NCI-H187 treated with DMSO at 0.1 percent for 48 hours (cell line): ENCODE results near the gene ACTG1.

Experiments
- DNase-seq: peaks from one replicate; lab custom pipeline; 2025; lab: John Stamatoyannopoulos, UW

Gene ACTG1

DNA sequence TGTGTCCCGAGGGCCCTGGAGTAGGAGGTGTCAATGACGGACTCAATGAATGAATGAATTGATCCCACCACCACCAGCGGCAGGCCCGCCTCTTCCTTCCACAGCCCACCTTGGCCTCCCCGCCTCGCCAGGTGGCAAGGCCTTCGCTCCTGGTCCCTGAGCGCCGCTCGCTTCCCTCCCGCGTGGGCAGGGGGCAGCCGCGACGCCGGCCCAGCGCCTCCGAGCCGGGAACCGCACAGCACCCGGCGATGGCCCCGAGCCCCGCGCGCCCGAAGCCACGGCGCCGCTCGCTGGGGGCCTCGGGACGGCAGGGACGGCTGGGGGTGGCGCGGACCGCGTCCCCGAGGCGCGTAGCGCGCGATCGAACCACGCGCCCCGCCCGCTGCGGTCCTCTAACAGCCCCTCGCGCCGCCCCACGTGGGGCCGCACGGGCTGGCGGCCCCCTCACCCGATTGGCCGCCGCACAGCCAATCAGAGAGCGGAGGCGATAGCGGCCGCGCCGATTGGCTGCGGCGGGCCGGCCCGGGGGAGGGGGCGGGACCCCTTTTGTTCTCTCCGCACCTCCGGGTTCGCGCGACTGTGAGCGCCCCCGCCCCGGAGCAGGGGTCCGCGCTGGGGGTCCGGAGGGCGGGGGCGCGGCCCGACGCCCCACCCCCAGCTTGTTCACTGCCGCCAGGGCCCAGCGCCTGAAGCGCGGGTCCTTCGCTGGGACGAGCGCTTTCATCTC is 31.4 kb downstream of the ACTG1 start:
- DNase-seq = peak; percentile 46

DNA sequence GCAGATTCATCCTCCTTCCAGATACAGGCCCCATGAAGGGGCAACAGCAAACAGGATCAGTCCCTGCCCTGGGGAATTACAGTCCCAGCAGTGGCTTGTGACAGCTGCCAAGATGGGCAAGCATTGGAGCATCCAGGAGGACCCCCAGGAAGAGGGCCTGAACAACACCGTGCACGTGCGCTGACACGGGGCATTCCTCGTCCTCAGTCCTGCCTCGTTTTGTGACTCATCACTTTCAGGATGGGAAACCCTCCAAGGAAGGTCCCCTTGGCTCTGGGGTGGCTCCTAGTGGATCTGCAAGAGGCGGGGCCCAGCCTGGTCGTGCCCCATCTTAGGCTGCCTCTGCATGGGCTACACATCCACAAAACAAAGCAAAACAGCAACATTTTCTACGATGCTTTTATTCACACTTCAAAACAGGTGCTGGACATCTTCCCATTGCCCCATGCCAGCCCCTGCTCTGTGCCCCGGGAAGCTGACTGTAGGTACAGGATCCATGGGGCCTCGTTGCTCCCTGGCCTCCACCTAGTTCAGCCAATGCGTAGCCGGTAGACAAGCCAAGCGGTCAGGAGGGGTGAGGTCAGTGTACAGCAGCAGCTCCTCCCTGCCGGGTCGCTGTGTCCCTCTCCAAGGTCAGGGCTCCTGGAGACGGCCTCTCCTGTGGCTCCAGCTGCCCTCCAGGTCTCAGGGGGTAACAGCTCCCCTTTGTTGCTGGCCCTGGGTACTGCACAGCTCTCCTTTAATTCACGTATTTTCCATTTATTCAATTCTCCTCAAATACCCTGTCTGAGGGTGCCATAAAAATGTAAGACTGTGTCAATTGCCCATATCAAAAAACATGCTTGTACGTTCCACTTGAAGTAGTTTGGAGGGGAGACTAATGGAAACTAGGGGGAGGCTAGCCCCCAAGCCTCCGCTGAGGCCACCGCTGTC is 32.2 kb downstream of the ACTG1 start:
- DNase-seq = peak; percentile 36

DNA sequence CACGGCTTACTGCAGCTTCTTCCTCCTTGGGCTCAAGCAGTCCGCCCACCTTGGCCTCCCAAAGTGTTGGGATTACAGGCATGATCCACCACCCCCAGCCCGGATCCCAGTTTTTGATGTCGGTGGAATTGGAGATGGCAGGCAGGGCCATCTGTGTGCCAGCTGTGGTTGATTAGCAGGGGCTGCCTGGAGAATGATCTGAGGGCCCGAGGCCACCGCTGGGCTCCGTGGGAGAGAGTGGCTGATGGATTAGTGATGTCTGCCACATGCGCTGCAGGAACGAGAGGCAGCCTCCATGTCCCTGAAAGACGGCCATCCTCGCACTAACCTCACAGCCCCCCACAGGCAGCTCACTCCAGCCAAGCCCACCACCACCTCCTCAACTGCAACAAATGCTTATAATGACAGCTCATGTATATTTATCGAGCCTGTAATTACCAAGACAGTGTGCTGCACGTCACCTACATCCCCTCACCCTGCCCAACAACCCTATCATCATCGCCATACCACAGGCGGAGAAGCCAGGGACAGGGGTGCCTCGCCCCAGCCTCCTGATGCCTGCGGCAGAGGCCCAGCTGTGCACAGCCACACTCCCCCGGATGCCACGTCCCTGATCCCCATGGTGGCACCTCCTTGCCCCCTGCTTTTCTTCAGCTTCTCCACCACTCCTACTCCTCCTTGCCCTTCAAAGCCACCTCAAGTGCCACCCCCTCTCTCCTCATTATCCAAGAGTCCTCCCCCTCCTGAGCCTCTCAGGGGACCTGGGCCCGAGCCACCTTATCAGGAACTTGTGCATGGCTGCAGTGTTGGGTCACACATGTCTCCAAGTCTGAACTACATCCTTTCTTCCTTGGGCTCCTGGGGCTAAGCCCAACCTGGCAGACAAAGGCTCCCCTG is 33.2 kb downstream of the ACTG1 start:
- no peak for DNase-seq

DNA sequence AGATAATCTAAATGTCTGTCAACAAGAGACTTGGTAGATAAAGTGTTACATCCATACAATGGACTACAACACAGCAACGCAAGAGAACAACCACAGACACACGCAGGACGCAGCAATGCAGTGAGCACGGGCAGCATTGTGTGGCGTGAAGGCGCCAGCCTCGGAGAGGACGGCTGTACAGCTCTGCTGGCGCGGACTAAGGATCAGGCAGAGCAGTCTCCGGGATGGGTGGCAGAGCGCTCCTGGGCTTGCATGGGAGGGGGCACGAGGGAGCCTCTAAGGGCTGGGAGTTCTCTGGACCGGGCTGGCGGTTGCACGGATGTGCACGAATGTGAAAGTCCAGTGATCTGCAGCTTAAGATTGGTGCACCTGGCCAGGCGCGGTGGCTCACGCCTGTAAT is 34.5 kb downstream of the ACTG1 start:
- DNase-seq = no peak

DNA sequence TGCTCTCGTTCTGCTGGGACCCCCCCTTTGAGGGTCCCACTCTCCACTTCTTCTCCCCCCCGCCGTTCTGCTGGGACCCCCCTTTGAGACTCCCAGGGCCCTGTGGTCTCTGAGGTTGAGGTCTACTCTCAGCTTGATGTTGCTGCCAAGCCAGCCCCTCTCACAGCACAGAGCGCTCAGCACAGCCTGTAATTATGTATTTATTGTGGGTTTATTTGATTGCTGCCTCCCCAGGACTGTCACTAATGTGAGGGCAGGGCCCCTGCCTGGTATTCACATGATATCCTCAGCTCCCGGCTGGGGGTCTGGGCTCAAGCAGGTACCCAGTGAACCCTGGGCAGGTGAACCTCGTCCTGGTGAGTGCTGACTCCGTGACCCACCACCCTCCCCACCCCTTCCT is 35.4 kb downstream of the ACTG1 start:
- no peak for DNase-seq

DNA sequence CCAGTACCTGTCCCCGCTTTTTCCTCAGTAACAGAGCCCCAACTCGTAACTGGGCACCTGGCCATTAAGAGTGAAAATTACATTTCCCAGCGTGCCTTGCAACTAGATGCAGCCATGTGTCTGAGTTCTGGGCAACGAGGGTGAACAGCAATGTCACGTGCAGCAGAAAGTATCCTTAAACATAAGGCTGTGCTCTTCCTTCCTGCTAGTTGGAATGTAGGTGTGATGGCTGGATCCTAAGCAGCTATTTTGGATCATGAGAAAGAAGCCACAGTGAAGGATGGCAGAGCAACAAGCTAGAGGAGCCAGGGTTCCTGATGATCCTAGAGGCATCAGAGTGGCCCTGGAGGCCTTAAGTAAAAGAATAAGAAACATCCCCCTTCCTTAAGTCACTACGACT is 36.0 kb downstream of the ACTG1 start:
- no peak for DNase-seq

DNA sequence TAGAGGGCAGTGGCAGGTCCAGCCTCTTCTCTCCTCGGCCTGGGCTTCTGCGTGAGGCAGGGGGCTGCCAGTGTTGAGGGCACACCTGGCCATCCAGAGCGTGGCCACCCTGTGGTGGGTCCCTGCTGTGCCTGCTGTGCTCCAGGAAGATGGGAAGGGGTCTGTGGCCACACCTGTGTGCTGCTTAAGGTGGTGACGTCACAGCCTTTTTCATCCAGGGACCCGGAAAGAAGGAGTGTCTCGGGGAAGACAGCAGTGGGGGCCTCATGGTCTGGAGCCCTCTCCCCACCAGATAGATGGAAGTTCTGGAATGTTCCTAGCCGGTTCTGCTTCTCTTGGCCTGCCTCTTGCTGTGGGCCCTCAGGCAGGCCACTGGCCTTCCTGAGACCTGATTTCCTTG is 36.5 kb downstream of the ACTG1 start:
- no peak for DNase-seq

DNA sequence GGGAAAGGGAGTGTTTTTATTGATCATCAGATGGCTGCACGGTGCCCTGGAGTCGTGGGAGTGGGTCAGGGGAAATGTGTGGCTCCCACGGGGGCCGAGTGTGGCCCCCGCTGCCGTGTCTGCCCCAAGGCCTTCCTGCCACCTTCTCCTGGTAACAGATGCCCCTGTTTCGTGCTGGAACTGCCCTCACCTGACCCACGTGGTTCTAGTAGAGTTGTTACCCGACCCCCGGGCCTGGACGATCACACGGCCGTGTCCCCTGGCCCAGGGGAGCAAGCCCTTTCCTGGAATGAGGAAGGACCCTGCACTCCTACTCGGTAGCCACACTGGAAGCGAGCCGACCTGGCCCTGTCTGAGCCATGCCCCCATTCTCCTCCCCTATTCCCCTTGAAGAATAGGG is 37.6 kb downstream of the ACTG1 start:
- DNase-seq = no peak

DNA sequence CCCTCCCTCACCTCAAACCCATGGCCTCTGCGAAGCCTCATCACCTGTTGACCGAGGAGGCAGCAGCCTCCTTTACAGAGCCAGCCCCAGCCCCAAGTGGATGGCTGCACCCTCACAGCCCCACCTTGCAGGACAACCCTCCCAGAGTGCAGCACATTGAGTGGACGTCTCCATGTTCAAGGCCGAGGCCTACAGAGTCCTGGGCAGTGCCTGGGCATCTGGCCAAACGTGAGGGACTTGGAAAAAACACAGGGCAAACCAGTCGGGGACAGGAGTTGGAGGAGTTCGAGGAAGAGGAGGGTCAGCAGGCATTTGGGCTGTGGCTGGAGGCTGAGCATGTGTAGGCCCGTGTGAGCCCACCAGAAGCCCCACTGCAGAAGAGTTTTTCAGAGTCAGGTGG is 39.6 kb downstream of the ACTG1 start:
- DNase-seq = no peak

DNA sequence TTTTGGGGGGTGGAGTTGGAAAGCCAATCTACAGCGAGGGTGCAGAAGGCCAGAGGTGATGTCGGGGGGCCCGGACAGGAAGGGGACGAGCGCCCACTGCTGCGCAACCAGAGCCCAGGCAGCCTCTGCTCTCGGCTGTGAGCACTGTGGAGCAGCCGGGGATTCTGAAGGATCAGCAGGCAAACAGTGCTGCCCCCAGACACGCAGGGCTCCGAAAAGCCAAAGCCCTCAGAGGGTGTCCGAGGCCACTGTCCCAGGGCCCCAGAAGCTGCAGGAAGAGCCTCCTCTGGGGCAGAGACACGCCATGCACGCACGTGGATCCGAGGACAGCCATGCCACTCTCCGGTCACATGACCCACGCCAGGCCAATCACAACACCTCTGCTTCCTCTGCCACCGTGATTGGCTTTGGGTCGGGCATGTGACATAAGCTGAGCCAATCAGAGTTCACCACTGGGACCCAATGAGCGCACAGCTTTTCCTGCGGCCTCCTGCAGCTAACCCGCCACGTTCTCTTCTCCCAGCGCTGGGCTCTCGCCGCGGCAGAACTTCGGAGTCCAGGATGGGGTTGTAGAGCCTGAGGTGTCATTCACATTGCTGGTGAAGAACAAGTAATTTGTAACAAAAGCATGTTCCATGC is 40.7 kb downstream of the ACTG1 start:
- no peak for DNase-seq

DNA sequence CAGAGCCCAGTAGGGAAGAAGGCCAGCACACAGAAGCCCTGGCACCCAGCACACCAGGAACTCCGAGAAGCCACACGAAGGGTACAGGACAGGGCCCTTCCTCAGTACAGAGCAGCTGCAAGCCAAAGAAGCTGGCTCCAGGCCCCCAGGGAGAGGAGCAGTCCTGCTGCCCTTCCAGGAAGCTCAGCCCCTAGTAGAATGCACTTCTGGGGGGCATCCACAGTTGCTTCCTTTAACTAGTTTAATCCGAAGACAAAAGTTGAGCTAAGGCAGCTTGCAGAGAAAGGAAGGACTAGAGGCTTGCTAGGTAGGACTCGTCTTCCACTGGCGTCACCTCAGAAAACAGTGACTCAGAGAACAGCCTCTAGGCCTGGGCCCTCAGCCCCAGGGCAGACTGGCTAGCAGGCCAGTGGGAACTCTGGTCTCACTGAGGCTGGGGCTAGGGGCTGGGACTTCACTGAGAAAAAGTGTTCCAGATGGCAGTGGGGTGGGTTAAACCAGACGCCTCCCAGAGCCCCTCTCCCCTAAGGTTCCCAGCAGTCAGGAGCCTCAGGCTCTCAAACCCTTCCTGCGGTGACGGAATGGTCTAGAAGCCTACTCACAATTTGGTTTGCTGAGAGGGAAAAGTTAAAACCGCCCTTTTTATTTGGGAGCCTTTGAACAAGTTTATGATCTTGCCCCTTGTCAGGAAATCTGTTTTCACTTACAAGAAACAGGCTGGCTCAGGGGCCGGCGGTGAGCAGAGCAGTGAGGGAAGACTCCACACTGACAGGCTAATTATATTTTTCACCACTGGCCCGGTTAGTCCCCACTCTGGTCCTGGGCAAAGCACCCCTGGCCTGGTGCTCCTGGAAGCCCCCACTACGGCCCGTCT is 41.4 kb downstream of the ACTG1 start:
- DNase-seq = no peak

DNA sequence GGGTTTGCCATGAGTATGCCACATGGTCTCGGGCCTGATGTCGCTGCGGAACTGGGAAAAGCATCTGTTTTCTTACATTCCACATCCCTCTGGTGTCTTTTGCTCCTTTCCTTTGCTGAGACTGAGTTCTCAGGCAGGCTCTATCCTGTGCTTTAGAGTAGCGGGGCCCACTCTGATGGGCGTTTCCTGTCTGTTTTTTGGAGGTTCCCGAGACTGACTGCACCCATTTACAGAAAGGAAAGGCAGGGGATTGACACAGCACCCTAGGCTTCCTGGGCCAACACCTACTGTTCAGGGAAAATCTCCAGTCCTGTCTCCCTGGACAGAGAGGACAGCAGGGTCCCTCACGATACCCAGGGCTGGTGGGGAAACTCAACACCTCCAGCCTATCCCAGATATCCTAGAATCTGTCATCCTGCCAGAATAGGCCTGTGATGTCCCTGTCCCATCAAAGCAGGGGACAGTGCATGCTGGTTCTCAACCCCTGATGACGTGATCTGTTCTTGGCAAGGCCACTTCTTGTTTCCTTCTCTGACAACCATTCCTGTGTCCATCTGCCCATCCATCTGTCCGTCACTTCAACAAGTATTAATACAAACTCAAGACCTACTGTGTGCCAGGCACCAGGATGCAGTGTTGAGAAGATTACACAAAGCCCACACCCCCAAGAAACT is 42.2 kb downstream of the ACTG1 start:
- DNase-seq = no peak

DNA sequence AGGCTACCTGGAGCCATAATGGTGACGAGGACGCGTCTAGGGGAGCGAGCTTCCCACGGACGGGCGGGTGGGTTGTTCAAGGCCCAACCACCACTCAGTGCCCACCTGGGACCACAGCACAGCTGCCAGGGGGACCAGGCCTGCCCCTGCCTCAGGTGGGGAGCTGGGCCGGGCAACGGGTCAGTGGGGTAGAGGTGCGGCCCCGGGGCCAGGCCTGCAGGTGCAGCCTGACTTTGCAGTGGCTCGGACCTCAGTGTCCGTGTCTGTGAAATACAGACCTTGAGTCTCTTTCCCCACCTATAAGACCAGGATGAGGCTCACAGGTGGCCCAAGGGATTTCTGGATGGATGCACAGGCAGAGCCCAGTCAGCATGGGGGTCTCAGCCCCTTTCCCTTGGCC is 43.3 kb downstream of the ACTG1 start:
- DNase-seq = no peak

DNA sequence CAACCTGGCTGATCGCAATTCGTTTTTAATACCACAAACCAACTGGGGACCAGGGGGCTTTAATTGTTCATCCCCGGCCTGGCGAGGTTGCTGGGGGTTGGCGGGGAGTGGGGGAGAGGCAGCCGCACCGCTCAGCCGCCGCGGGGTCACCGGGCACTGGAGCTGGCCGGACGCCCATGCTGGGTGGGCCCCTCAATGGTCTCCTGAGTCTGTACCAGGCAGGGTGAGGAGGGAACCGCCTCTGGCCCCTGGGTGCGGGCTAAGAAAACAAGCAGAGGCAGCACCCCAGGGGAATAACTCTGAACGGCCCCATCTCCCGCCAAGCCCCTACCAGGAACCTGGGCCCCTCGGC is 43.9 kb downstream of the ACTG1 start:
- DNase-seq = no peak

DNA sequence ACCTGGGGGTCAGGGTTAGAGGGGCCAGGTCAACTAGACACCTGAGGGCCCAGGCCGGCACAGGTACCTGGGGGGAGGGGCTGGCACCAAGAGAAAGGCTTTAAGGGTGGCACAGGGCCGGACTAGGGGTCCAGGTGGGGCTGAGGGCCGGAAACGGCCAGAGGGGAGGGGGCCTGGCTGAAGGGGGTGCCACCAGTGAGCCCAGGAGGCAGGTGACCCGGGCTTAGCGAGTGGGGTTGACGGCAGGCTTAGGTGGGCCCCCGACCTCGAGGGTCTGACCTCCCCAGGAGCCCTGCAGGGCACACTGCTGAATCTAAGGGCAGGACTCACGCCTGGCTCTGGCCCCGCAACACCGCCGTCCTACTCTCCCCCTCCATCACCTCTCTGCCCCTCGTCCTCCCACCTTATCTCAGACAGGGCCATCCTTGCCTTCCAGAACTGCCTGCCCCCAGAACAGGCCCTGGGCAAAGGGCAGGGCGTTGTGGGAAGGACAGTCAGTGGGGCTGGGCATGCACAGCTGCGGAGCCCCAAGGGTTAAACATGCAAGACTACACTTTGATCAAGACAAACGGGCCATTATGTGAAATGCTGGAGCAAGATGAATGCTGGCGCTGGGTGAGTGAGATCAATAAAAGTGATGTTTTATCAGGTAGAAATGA is 44.4 kb downstream of the ACTG1 start:
- no peak for DNase-seq

DNA sequence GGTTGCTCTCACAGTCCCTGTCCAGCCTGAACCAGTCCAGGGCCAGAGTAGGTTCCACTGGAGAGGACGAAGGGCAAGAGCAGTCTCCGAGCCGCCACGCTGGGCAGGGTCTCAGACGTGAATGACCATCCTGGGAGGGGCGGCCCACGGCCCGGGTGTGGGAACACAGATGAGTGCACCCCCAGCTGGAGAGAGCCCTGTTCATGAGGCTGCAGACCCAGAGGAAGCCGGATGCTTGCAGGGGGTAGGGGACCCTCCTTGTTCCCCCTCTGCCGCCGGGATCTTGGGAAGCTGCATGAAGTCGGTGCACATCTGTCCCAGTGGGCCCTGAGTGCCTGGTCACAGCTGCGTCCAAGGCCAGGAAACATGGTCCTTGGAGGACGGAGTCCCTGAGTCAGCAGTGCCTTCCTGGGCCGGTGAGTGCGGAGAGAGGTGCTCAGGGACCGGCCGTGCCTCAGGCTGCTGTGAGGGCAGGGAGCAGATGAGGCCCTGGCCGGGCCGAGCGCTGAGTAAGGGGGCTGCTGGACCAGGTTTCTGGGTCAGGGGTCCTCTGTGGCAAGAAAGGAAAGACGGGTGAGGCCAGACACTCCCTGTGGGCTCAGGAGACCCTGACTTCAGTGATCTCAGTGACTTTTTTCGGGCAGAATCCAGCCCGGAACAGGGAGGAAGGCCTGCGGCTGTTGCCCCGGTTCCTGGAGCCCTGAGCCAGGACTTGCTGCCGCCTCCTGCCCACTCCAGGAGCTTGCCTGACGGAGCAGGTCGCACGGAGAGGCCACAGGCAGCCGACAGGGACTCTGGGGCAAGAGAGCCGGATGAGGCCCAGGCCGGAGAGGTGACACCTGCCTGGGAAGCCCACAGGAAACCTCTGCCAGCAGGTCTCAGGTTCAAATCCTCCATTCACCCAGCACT is 45.8 kb downstream of the ACTG1 start:
- no peak for DNase-seq

DNA sequence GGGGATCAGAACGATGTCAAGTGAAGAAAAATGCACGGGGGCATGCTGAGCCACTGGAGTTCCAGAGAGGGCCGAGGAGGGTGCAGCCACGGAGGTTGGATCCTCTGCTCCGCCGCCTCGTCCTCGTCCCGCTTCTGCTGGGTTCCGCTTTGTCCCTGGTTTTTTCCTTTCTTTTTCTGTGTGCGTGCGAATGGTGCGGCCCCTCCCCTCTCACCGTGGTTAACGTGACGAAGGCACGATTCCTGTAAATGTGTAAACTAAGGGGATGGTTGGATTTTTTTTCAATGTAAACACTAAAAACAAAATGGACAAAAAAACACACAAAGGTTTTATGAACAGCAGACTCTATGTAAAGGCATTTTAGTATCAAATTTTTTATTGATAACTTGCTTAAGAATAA is 46.7 kb downstream of the ACTG1 start:
- DNase-seq = no peak

DNA sequence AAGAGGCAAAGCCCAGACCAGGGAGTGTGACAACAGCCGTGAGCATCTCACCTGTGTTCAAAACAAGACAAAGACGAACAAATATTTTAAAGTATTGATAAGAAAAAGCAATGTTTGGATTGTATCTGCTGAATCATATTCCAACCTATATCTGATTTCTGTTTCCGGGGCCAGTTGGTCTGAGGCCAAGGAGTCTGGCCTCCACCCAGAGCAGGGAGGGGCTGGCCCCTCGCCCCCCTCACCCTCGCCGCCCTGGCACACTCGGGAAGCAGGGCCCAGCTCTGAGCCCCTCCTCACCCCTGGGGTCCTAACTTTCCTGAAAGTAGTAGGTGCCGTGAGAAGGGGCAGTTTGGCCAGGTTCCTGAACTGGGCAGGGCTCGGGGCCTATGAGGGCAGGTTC is 48.0 kb downstream of the ACTG1 start:
- DNase-seq = no peak

DNA sequence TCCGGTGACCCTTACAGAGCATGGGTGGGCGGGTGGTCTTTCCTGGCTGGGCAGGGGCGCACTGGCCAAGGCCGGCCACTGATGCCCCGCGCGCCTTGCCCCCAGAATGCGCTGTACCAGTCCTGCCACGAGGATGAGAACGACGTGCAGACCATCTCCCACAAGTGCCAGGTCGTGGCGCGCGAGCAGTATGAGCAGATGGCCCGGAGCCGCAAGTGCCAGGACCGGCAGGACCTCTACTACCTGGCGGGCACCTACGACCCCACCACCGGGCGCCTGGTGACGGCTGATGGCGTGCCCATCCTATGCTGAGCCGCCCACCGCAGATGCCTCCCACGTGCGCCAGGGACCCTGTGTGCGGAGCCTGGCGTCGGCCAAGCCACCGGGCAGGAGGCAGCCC is 49.1 kb downstream of the ACTG1 start:
- DNase-seq = no peak
